CD4-positive, CD25-positive, alpha-beta regulatory T cell (primary cell): ENCODE results near the gene MAN2A1. TPM values are rescaled to one million over a fixed set of nuclear protein-coding genes. Genes with fewer than 3 reads are reported as not detected.

Experiments
- ATAC-seq, 2 donors: fragments of 150-1000 bp; cut with Tn5 transposase; one replicate each; pipeline ENCODE4 v1.10.0; 2021; ENCODE audit warnings: low read depth in 2 of 2, moderate number of reproducible peaks in 2 of 2, moderate library complexity in 1 of 2
- DNase-seq, 3 donors: peaks; one replicate each; pipeline versions ENCODE4 v3.0.0 to v3.0.0-alpha.2; 2012 to 2022; ENCODE audit warnings: mixed read lengths in 1 of 3
- H3K27ac ChIP-seq: one replicate; pipeline ENCODE4 v1.7.0; 2013; ENCODE audit warnings: mild to moderate bottlenecking, low read length; ENCODE audit not compliant: insufficient read depth, poor library complexity, severe bottlenecking
- H3K27me3 ChIP-seq: one replicate; pipeline ENCODE4 v1.7.0; 2013; ENCODE audit warnings: low read length; ENCODE audit not compliant: control insufficient read depth, insufficient read depth
- H3K36me3 ChIP-seq: one replicate; pipeline ENCODE4 v1.7.0; 2013; ENCODE audit warnings: mild to moderate bottlenecking, low read length, moderate library complexity; ENCODE audit not compliant: control insufficient read depth, insufficient read depth
- H3K4me1 ChIP-seq: 2 replicates; pipeline ENCODE4 v1.7.0; 2013; ENCODE audit warnings: mild to moderate bottlenecking, low read length; ENCODE audit not compliant: insufficient read depth, control insufficient read depth, poor library complexity, severe bottlenecking
- H3K4me3 ChIP-seq: one replicate; pipeline ENCODE4 v1.7.0; 2013; ENCODE audit warnings: low read depth, mild to moderate bottlenecking, low read length, moderate library complexity
- H3K9me3 ChIP-seq, 2 experiments: 1 replicate in 1 of 2; 2 replicates in 1 of 2; pipeline ENCODE4 v1.7.0; 2013; ENCODE audit warnings: low read length in 2 of 2, mild to moderate bottlenecking in 1 of 2, moderate library complexity in 1 of 2; ENCODE audit not compliant: control insufficient read depth in 2 of 2
- H3K27ac Mint-ChIP-seq, 3 donors: one replicate each; pipeline ENCODE4 v1.8.0; 2020 to 2022; ENCODE audit warnings: mild to moderate bottlenecking in 3 of 3, mixed read lengths in 3 of 3, moderate library complexity in 2 of 3
- H3K27me3 Mint-ChIP-seq: one replicate; pipeline ENCODE4 v1.8.0; 2022; ENCODE audit warnings: mild to moderate bottlenecking, mixed read lengths
- H3K36me3 Mint-ChIP-seq: one replicate; pipeline ENCODE4 v1.8.0; 2020; ENCODE audit warnings: mixed read lengths
- H3K4me1 Mint-ChIP-seq, 4 donors: one replicate each; pipeline ENCODE4 v1.8.0; 2020 to 2022; ENCODE audit warnings: mixed read lengths in 4 of 4, mild to moderate bottlenecking in 1 of 4
- H3K4me3 Mint-ChIP-seq, 4 donors: one replicate each; pipeline ENCODE4 v1.8.0; 2020 to 2022; ENCODE audit warnings: mild to moderate bottlenecking in 4 of 4, mixed read lengths in 4 of 4, moderate library complexity in 3 of 4
- H3K9me3 Mint-ChIP-seq, 7 donors: one replicate each; pipeline ENCODE4 v1.8.0; 2020 to 2022; ENCODE audit warnings: mixed read lengths in 7 of 7, mild to moderate bottlenecking in 3 of 7, moderate library complexity in 2 of 7
- polyA plus RNA-seq, 4 donors: library from polyadenylated mRNA; unstranded; fragments of 300-500 nt; fragmentation: Illumina TruSeq; gene quantifications; one replicate each; pipeline ENCODE4 v1.2.3, GENCODE V29; 2021
- total RNA-seq: library from RNA; stranded (reverse); gene quantifications from one replicate; pipeline ENCODE4 v1.2.3, GENCODE V29; 2022

MAN2A1 gene
- total and polyA plus RNA-seq, 5 donors from 2014 or later, result 20.7 to 71.5 (median 21.3) TPM

- H3K27me3 ChIP-seq, result no peaks in the 10 kb centered on the region
- no peaks in the 10 kb centered on the region for H3K9me3 Mint-ChIP-seq
- peak overlapping the region; percentile 61 for H3K4me3 ChIP-seq
Observed at GRCh38 chr5:109692852-109693251, 3.1 kb downstream of the MAN2A1 start.

DNA sequence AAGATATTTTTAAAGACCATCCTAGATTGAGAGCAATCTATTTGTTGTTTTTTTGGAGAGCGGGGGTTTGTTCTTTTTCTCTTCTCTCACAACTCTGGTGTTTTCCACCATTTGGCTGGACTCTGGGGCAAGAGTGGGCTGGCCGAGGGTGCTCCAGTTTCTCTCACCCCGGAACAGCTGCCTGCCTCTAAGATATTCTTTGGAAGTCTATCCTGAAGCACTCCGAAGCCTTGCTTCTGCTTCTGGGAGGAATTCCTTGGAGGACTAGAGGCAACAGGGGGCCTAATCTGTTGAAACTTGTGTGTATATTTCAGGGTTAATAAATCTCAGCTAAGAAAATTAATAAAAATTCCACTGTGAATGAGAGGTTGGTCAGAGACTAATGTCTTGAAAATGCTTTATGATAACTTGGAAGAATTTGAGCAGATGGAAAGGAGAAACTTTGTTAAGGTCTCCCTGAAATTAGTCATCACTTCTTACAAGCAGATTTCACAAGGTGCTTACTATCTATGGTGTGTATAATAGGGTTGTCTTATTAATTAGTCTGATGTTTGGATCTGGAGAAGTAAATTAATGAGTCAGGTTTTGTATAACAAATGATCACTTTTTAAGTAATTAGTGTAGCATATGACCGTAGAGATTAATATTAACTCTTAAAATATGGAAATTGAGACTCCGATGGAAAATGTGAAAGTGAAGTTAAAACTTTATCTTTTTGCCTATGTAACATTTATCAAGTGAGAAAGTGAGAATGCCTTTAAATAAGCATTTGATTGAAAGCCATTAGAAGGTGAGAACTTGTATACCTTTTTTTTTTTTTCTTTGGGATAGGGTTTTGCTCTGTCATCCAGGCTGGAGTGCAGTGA, 4.0 kb downstream of the MAN2A1 start:
- Mint-ChIP-seq H3K27ac (peak overlapping the region in 2 of 3 donors; percentile 63 to 73), H3K36me3 (peaks cover 2% of the 10 kb centered on the region), H3K4me1 (peaks cover 56 to 81% (median 62%) of the 10 kb centered on the region in 4 donors), H3K9me3 (no peaks in the 10 kb centered on the region), H3K27me3 (no peaks in the 10 kb centered on the region), H3K4me3 (peak overlapping the region; percentile 90 to 96 (median 90))
- peak overlapping the region; percentile 66 for H3K27ac ChIP-seq
- no peak for ATAC-seq
- peaks cover 63% of the 10 kb centered on the region for H3K4me1 ChIP-seq
- no peaks in the 10 kb centered on the region for H3K27me3 ChIP-seq
- H3K36me3 ChIP-seq, result no peaks in the 10 kb centered on the region
- no peak for DNase-seq
- peak overlapping the region; percentile 61 for H3K4me3 ChIP-seq
- no peaks in the 10 kb centered on the region for H3K9me3 ChIP-seq

More at GRCh38 chr5:109692852-109693251, 3.1 kb downstream of the MAN2A1 start:
- Histone ChIP-seq H3K27ac (no peak overlapping the region), H3K4me1 (peaks cover 63% of the 10 kb centered on the region), H3K9me3 (peaks cover 4 to 5% of the 10 kb centered on the region in 2 experiments), H3K36me3 (no peaks in the 10 kb centered on the region)
- peak overlapping the region; percentile 90 to 96 (median 90) for H3K4me3 Mint-ChIP-seq
- H3K27ac Mint-ChIP-seq, result peak overlapping the region in 2 of 3 donors; percentile 28 to 31
- ATAC-seq, result no peak
- H3K36me3 Mint-ChIP-seq, result peaks cover 2% of the 10 kb centered on the region
- no peak for DNase-seq
- peaks cover 52 to 74% (median 55%) of the 10 kb centered on the region in 4 donors for H3K4me1 Mint-ChIP-seq
- no peaks in the 10 kb centered on the region for H3K27me3 Mint-ChIP-seq

- peaks cover 63% of the 10 kb centered on the region for H3K4me1 ChIP-seq
- peak overlapping the region; percentile 66 for H3K27ac ChIP-seq
- peaks cover 7% of the 10 kb centered on the region for H3K36me3 Mint-ChIP-seq
- peak overlapping the region; percentile 61 for H3K4me3 ChIP-seq
- peaks cover 59 to 83% (median 67%) of the 10 kb centered on the region in 4 donors for H3K4me1 Mint-ChIP-seq
- peak overlapping the region; percentile 70 to 90 (median 82) for H3K27ac Mint-ChIP-seq
- no peak for ATAC-seq
- no peaks in the 10 kb centered on the region for H3K27me3 Mint-ChIP-seq
- no peaks in the 10 kb centered on the region for H3K27me3 ChIP-seq
- H3K9me3 Mint-ChIP-seq, result no peaks in the 10 kb centered on the region
- no peaks in the 10 kb centered on the region for H3K9me3 ChIP-seq
- no peak for DNase-seq
- H3K4me3 Mint-ChIP-seq, result peak overlapping the region; percentile 90 to 96 (median 90)
- H3K36me3 ChIP-seq, result no peaks in the 10 kb centered on the region
Observed at GRCh38 chr5:109694451-109694891, 4.7 kb downstream of the MAN2A1 start.

- Histone ChIP-seq H3K27ac (peak overlapping the region; percentile 66), H3K27me3 (no peaks in the 10 kb centered on the region), H3K4me3 (peak overlapping the region; percentile 61), H3K4me1 (peaks cover 63% of the 10 kb centered on the region), H3K36me3 (peaks cover 5% of the 10 kb centered on the region), H3K9me3 (no peaks in the 10 kb centered on the region)
- peaks cover 63 to 89% (median 70%) of the 10 kb centered on the region in 4 donors for H3K4me1 Mint-ChIP-seq
- peak in 1 of 3 donors; percentile 48 for DNase-seq
- ATAC-seq, result no peak
- peak overlapping the region; percentile 82 to 90 (median 90) for H3K27ac Mint-ChIP-seq
- H3K27me3 Mint-ChIP-seq, result no peaks in the 10 kb centered on the region
- H3K4me3 Mint-ChIP-seq, result peak overlapping the region; percentile 61 to 96 (median 90)
- H3K9me3 Mint-ChIP-seq, result no peaks in the 10 kb centered on the region
- peaks cover 12% of the 10 kb centered on the region for H3K36me3 Mint-ChIP-seq
Observed at GRCh38 chr5:109695005-109695926, 5.5 kb downstream of the MAN2A1 start.

DNA sequence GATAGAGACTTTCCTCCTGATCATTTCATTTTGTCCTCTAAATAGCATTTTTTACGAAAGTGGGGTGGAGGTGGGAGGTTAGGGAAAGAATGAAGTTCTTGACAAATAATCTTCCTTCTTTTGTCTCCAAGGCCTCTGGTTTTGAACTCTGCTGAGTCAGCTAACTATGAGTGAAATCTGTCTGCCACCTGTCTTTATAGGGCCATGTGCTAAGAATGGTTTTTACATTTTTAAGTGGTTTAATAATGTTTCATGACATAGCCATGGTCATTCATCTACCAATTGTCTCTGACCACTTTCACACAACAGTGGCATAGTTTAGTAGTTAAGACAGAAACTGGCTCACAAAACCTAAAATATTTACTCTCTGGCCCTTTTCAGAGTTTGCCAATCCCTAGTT, 7.6 kb downstream of the MAN2A1 start:
- Mint-ChIP-seq H3K4me3 (peak overlapping the region in 3 of 4 donors; percentile 31 to 44 (median 36)), H3K4me1 (peaks cover 72 to 95% (median 83%) of the 10 kb centered on the region in 4 donors), H3K36me3 (peaks cover 19% of the 10 kb centered on the region), H3K9me3 (no peaks in the 10 kb centered on the region), H3K27me3 (no peaks in the 10 kb centered on the region), H3K27ac (no peak overlapping the region)
- DNase-seq, result no peak
- Histone ChIP-seq H3K4me3 (peak overlapping the region; percentile 14), H3K4me1 (peaks cover 50% of the 10 kb centered on the region), H3K36me3 (peaks cover 5% of the 10 kb centered on the region), H3K27me3 (no peaks in the 10 kb centered on the region), H3K9me3 (no peaks in the 10 kb centered on the region), H3K27ac (peak overlapping the region; percentile 31)
- no peak for ATAC-seq

DNA sequence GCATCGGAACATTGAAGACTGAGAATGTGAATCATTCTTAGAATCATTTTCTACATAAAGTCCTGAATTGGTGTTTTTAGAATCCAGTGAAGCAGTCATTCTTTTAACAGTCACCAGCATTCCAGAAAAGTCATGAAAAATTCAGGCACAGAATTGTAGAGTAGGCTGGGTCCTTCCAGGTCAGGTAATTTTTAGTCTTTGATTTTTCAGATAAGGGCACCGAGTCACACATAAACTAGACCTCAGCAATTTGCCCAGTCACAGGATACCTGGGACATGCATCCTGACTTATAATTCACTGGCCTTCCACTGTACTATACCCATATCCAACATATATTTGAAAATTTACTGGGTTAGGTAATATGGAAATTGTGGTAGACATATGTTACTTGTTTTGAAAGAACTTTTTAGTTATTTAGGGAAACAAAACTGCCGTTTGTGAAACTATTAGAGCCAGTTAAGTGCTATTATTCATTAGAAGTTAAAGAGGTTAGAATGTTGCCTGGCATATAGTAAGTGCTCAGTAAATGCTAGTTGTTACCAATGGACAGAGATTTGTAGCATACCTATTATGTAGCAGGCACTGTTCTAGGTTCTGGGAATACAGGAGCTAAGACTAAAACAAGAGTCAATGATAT, 10.9 kb downstream of the MAN2A1 start:
- Histone ChIP-seq H3K9me3 (no peaks in the 10 kb centered on the region), H3K4me3 (no peak overlapping the region), H3K36me3 (peaks cover 5% of the 10 kb centered on the region), H3K27me3 (no peaks in the 10 kb centered on the region), H3K4me1 (peaks cover 25% of the 10 kb centered on the region), H3K27ac (no peak overlapping the region)
- peaks cover 24% of the 10 kb centered on the region for H3K36me3 Mint-ChIP-seq
- H3K27ac Mint-ChIP-seq, result peak overlapping the region in 1 of 3 donors; percentile 30
- H3K4me1 Mint-ChIP-seq, result peaks cover 53 to 90% (median 65%) of the 10 kb centered on the region in 4 donors
- ATAC-seq (no peak), DNase-seq (no peak)
- H3K9me3 Mint-ChIP-seq, result peaks cover 0 to 1% (median 0%) of the 10 kb centered on the region in 7 donors
- no peaks in the 10 kb centered on the region for H3K27me3 Mint-ChIP-seq
- peak overlapping the region in 2 of 4 donors; percentile 19 to 41 for H3K4me3 Mint-ChIP-seq

DNA sequence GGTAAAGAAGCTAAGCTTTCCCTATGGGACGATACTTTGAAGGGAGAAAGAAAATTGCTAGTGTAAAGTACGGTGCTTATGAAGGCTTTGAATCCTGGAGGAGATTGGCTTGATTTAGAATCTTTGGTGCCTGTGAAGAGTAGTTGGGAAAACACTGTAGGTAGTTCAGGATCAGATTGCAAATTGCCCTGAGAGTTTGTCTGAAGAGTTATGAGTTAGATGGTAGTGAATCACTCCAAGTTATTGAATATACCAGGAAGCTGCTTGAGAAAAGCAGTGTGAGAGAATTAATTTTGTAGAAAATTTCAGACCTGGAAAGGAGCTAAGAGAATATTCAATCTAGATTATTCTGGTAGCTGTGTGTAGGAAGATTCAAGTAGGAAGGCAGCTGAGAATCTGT, 11.5 kb downstream of the MAN2A1 start:
- ATAC-seq (no peak), DNase-seq (no peak)
- H3K36me3 ChIP-seq, result peaks cover 5% of the 10 kb centered on the region
- no peak overlapping the region for H3K27ac ChIP-seq
- H3K4me1 ChIP-seq, result peaks cover 19% of the 10 kb centered on the region
- peak overlapping the region in 1 of 4 donors; percentile 19 for H3K4me3 Mint-ChIP-seq
- no peaks in the 10 kb centered on the region for H3K27me3 ChIP-seq
- no peaks in the 10 kb centered on the region for H3K27me3 Mint-ChIP-seq
- H3K9me3 ChIP-seq, result no peaks in the 10 kb centered on the region
- H3K36me3 Mint-ChIP-seq, result peaks cover 25% of the 10 kb centered on the region
- H3K4me1 Mint-ChIP-seq, result peaks cover 51 to 90% (median 66%) of the 10 kb centered on the region in 4 donors
- peaks cover 0 to 1% (median 0%) of the 10 kb centered on the region in 7 donors for H3K9me3 Mint-ChIP-seq
- peak overlapping the region in 1 of 3 donors; percentile 3 for H3K27ac Mint-ChIP-seq
- H3K4me3 ChIP-seq, result no peak overlapping the region
